Muscle layer of colon (tissue), 2 donors: ENCODE measurements around the gene CD55.
A peak's percentile ranks its signal among the peaks of the same experiment; 100 is the strongest.
"Not testable (repeated sequence)": the region's sequence is repeated elsewhere in the genome, so short reads cannot be mapped to it uniquely, and the experiment has no call there.

Experiments used
- H3K27ac ChIP-seq: one replicate; pipeline ENCODE4 v1.7.0; 2013; ENCODE audit warnings: low read depth, mild to moderate bottlenecking, low read length, moderate library complexity
- H3K27me3 ChIP-seq, 2 donors: one replicate each; pipeline ENCODE4 v1.7.0; 2013; ENCODE audit warnings: low read length in 2 of 2, mild to moderate bottlenecking in 2 of 2; ENCODE audit not compliant: insufficient read depth in 2 of 2, control insufficient read depth in 1 of 2
- H3K36me3 ChIP-seq: one replicate; pipeline ENCODE4 v1.7.0; 2013; ENCODE audit warnings: mild to moderate bottlenecking, low read length; ENCODE audit not compliant: insufficient read depth
- H3K4me1 ChIP-seq: one replicate; pipeline ENCODE4 v1.7.0; 2013; ENCODE audit warnings: mild to moderate bottlenecking, low read length; ENCODE audit not compliant: insufficient read depth
- H3K4me3 ChIP-seq, 2 donors: one replicate each; pipeline ENCODE4 v1.7.0; 2013; ENCODE audit warnings: low read length in 2 of 2, low read depth in 1 of 2, mild to moderate bottlenecking in 1 of 2, moderate library complexity in 1 of 2
- H3K9ac ChIP-seq: one replicate; pipeline ENCODE4 v1.7.0; 2013; ENCODE audit warnings: low read length
- H3K9me3 ChIP-seq: one replicate; pipeline ENCODE4 v1.7.0; 2013; ENCODE audit warnings: mild to moderate bottlenecking, low read length
- donor health status: abdominal sarcoma.
- donor health status: Adenocarcinoma of cecum.

The CD55 gene

DNA sequence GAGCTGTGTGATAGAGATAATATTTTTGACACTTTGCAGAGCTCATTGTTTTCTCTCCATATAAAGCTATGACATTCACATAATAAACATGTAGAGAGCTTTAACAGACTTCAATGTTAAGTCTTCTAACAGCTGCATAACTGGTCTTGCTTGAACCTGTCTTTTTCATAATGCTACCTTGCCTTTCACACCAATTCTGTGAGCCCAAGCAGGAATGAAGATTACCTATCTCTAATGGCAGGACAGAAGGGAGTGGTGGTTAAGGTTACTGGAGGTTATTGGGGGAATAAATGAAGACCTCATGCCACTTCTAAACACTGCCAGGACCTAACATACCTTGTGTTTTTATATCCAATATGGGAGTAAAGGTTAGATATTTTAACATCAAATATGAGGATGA lies 2.3 kb upstream of the CD55 start:
- Histone ChIP-seq H3K4me3 (no peak overlapping the region), H3K27ac (no peak overlapping the region), H3K9ac (no peak overlapping the region), H3K27me3 (no peaks in the 10 kb centered on the region), H3K9me3 (no peaks in the 10 kb centered on the region), H3K4me1 (peaks cover 30% of the 10 kb centered on the region), H3K36me3 (peaks cover 8% of the 10 kb centered on the region)

- H3K9ac ChIP-seq, H3K27me3 ChIP-seq, H3K4me3 ChIP-seq, H3K9me3 ChIP-seq, H3K36me3 ChIP-seq, H3K27ac ChIP-seq: not testable (repeated sequence)
- H3K4me1 ChIP-seq, result peaks cover 25% of the 10 kb centered on the region
These were observed 1.4 kb upstream of the CD55 start for GRCh38 chr1:207320105-207320504.

- Histone ChIP-seq H3K4me3 (peak overlapping the region; percentile 72 to 91), H3K27ac (peak overlapping the region; percentile 91), H3K9me3 (no peaks in the 10 kb centered on the region), H3K9ac (peak overlapping the region; percentile 87), H3K4me1 (peaks cover 23% of the 10 kb centered on the region), H3K36me3 (peaks cover 26% of the 10 kb centered on the region), H3K27me3 (no peaks in the 10 kb centered on the region)
These were observed 540 bp downstream of the CD55 start for GRCh38 chr1:207321790-207322645.

DNA sequence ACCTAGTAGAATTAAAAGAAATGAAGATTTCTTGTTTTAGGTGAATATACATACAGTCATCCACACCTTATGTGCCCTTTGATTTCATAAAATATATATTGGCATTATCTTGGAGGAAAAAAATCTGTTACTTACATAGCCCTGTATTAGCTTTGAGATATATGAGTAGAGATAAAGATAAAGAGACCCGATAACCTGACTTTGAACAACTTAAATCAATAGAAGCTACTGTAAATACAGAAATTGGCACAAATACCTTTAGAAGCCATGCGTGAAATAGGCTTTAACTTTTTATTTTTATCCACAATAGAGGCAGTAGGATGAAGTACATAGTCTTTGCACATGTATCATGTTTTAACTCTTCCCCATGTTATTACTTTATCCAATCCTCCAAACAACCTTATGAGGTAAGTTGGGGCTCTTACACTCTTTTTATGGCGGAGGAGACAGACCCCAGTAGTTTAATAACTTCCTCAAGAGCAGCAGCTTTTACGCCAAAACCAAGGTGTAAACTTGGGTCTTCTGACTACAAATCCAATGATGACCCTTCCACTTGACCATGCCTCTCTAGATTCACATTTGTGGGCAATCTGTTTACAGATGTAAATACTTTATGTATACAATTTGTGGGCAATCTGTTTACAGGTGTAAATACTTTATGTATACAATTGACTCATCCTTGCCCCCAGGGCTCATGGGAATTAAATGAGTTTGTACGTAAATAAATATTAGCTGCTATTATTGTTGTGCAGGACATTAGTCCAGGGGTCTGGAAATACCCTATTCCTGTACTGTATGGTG lies 2.1 kb downstream of the CD55 start:
- Histone ChIP-seq H3K9me3 (no peaks in the 10 kb centered on the region), H3K27ac (no peak overlapping the region), H3K4me1 (peaks cover 23% of the 10 kb centered on the region), H3K4me3 (peak overlapping the region in 1 of 2 donors; percentile 30), H3K9ac (no peak overlapping the region), H3K27me3 (no peaks in the 10 kb centered on the region), H3K36me3 (peaks cover 39% of the 10 kb centered on the region)

GRCh38 chr1:207328004-207328403 lies 6.5 kb downstream of the CD55 start:
- H3K4me3 ChIP-seq, result no peak overlapping the region
- peaks cover 13% of the 10 kb centered on the region for H3K4me1 ChIP-seq
- H3K9me3 ChIP-seq, result no peaks in the 10 kb centered on the region
- H3K36me3 ChIP-seq, result peaks cover 59% of the 10 kb centered on the region
- H3K27ac ChIP-seq, result no peak overlapping the region
- no peaks in the 10 kb centered on the region for H3K27me3 ChIP-seq
- no peak overlapping the region for H3K9ac ChIP-seq

GRCh38 chr1:207328908-207329440 lies 7.5 kb downstream of the CD55 start:
- no peaks in the 10 kb centered on the region for H3K9me3 ChIP-seq
- H3K4me3 ChIP-seq, result no peak overlapping the region
- peaks cover 5% of the 10 kb centered on the region for H3K4me1 ChIP-seq
- no peak overlapping the region for H3K27ac ChIP-seq
- peaks cover 58% of the 10 kb centered on the region for H3K36me3 ChIP-seq
- no peaks in the 10 kb centered on the region for H3K27me3 ChIP-seq
- H3K9ac ChIP-seq, result no peak overlapping the region

- Histone ChIP-seq H3K4me1 (no peaks in the 10 kb centered on the region), H3K27ac (no peak overlapping the region), H3K36me3 (peaks cover 56% of the 10 kb centered on the region), H3K9ac (no peak overlapping the region), H3K27me3 (no peaks in the 10 kb centered on the region), H3K4me3 (no peak overlapping the region), H3K9me3 (no peaks in the 10 kb centered on the region)
These were observed 8.0 kb downstream of the CD55 start for GRCh38 chr1:207329469-207329868.

- no peaks in the 10 kb centered on the region for H3K9me3 ChIP-seq
- H3K4me1 ChIP-seq, result no peaks in the 10 kb centered on the region
- H3K9ac ChIP-seq, result no peak overlapping the region
- H3K4me3 ChIP-seq, result no peak overlapping the region
- H3K36me3 ChIP-seq, result peaks cover 56% of the 10 kb centered on the region
- no peaks in the 10 kb centered on the region for H3K27me3 ChIP-seq
- no peak overlapping the region for H3K27ac ChIP-seq
These were observed 8.7 kb downstream of the CD55 start for GRCh38 chr1:207330011-207330710.

- Histone ChIP-seq H3K36me3 (peaks cover 52% of the 10 kb centered on the region), H3K27me3 (no peaks in the 10 kb centered on the region), H3K27ac (no peak overlapping the region), H3K9ac (no peak overlapping the region), H3K4me3 (no peak overlapping the region), H3K4me1 (no peaks in the 10 kb centered on the region), H3K9me3 (no peaks in the 10 kb centered on the region)
These were observed 10.2 kb downstream of the CD55 start for GRCh38 chr1:207331354-207332313.

DNA sequence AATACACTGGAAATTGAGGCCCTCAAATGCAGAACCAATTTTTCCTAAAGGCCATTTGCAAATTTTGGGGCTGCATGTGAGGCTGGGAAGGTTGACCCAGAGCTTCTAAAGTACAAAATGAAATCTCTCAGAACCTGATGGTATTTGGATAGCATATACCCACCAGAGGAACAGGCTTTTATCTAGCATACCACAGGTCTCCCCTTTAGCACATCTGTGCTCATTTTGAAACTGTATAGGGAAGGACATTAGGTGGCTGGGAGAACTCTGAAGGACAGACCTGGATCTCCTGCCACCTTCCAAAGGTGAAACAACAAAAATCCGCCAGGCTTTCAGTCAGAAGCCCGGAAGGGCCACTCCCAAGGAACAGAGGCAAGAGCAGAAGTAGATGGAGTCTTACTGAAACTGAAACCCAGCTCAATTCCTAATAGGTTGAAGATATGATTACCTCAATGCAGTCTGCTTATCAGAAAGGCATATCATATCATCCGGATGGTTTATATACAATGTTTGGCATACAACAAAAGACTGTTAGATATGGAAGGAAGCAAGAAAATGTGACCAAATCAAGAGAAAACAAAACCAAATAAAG lies 11.6 kb downstream of the CD55 start:
- Histone ChIP-seq H3K9ac (no peak overlapping the region), H3K4me1 (no peaks in the 10 kb centered on the region), H3K4me3 (no peak overlapping the region), H3K27ac (no peak overlapping the region), H3K36me3 (peaks cover 52% of the 10 kb centered on the region), H3K27me3 (no peaks in the 10 kb centered on the region), H3K9me3 (no peaks in the 10 kb centered on the region)
